SU-DHL-6 (cell line): ENCODE measurements around the gene LYL1.

Experiments used
- H2AFZ ChIP-seq: fragments of 200-600 bp; sonication (generic); 2 replicates; pipeline ENCODE4 v1.6.1; 2014; ENCODE audit warnings: low read depth, mild to moderate bottlenecking, moderate library complexity, mixed read lengths, antibody characterized with exemption, low read length; ENCODE audit not compliant: severe bottlenecking
- H3F3A ChIP-seq: fragments of 200-600 bp; shearing (Covaris generic); 2 replicates; pipeline ENCODE4 v1.6.0; 2016; ENCODE audit warnings: antibody characterized with exemption, mild to moderate bottlenecking; ENCODE audit not compliant: insufficient read depth
- H3K27ac ChIP-seq: fragments of 200-600 bp; sonication (generic); 2 replicates; pipeline ENCODE4 v1.5.1; 2016; ENCODE audit warnings: low read depth, mild to moderate bottlenecking, low read length, moderate library complexity, mixed read lengths
- H3K27me3 ChIP-seq: fragments of 200-600 bp; sonication (generic), shearing (Covaris generic); 2 replicates; pipeline ENCODE4 v1.6.0; 2014; ENCODE audit warnings: mild to moderate bottlenecking, low read length
- H3K36me3 ChIP-seq: fragments of 200-600 bp; sonication (generic); 2 replicates; pipeline ENCODE4 v1.6.1; 2014; ENCODE audit warnings: mild to moderate bottlenecking, low read length, mixed read lengths
- H3K4me2 ChIP-seq: fragments of 300-600, 200-600 bp; shearing (Covaris generic), sonication (generic); 2 replicates; pipeline ENCODE4 v1.6.0; 2014; ENCODE audit warnings: low read length, low read depth, mild to moderate bottlenecking; ENCODE audit not compliant: poor library complexity, severe bottlenecking
- H3K4me3 ChIP-seq: fragments of 200-600 bp; sonication (generic); 2 replicates; pipeline ENCODE4 v1.5.1; 2014; ENCODE audit warnings: antibody characterized with exemption, low read length, mild to moderate bottlenecking, mixed read lengths; ENCODE audit not compliant: insufficient read depth, poor library complexity, severe bottlenecking
- H3K79me2 ChIP-seq: fragments of 200-600 bp; sonication (generic); 2 replicates; pipeline ENCODE4 v1.6.1; 2014; ENCODE audit warnings: mild to moderate bottlenecking, low read length, moderate library complexity; ENCODE audit not compliant: insufficient read depth
- H3K9ac ChIP-seq: fragments of 200-600 bp; sonication (generic); 2 replicates; pipeline ENCODE4 v1.7.0; 2014; ENCODE audit warnings: mild to moderate bottlenecking, low read length
- H3K9me2 ChIP-seq: fragments of 200-600 bp; sonication (generic); replicated peaks from 2 replicates; pipeline ENCODE4 v1.6.1; 2014; ENCODE audit warnings: low read length; ENCODE audit not compliant: insufficient read depth
- H3K9me3 ChIP-seq: fragments of 200-600 bp; sonication (generic); 2 replicates; pipeline ENCODE4 v1.6.1; 2014; ENCODE audit warnings: low read length, mixed read lengths; ENCODE audit not compliant: insufficient read depth
- H4K20me1 ChIP-seq: fragments of 200-600 bp; sonication (generic); 2 replicates; pipeline ENCODE4 v1.6.1; 2014; ENCODE audit warnings: low read depth, mild to moderate bottlenecking, antibody characterized with exemption, low read length, moderate library complexity, mixed read lengths
- CTCF ChIP-seq: fragments of 200-600 bp; sonication (generic); IDR thresholded peaks from one replicate; pipeline ENCODE4 v1.5.1; 2017; ENCODE audit warnings: antibody characterized with exemption, mild to moderate bottlenecking, low read length, moderate library complexity; ENCODE audit not compliant: insufficient read depth, poor library complexity, severe bottlenecking
- EZH2phosphoT487 ChIP-seq: fragments of 200-600 bp; sonication (generic), shearing (Covaris generic); conservative IDR thresholded peaks from 2 replicates; pipeline ENCODE4 v1.6.1; 2018; ENCODE audit warnings: mild to moderate bottlenecking, antibody characterized with exemption, low read length, moderate library complexity, mixed read lengths

Gene LYL1

GRCh38 chr19:13090511-13091231 lies 12.0 kb downstream of the LYL1 start:
- no peak overlapping the region for H3K27ac ChIP-seq
- H2AFZ ChIP-seq, result no peak overlapping the region
- no peaks in the 10 kb centered on the region for H3K36me3 ChIP-seq
- no peaks in the 10 kb centered on the region for H3F3A ChIP-seq
- no peaks in the 10 kb centered on the region for H3K79me2 ChIP-seq
- no peaks in the 10 kb centered on the region for H3K9me3 ChIP-seq
- no peaks in the 10 kb centered on the region for H4K20me1 ChIP-seq
- TF ChIP-seq CTCF, result no peak
- no peak for TF ChIP-seq EZH2phosphoT487
- H3K4me3 ChIP-seq, result no peak overlapping the region
- H3K9me2 ChIP-seq, result no peaks in the 10 kb centered on the region
- H3K27me3 ChIP-seq, result no peaks in the 10 kb centered on the region
- no peak overlapping the region for H3K4me2 ChIP-seq
- no peak overlapping the region for H3K9ac ChIP-seq

GRCh38 chr19:13089857-13090507 lies 12.7 kb downstream of the LYL1 start:
- no peaks in the 10 kb centered on the region for H3K9me3 ChIP-seq
- H3K9me2 ChIP-seq, result no peaks in the 10 kb centered on the region
- no peaks in the 10 kb centered on the region for H4K20me1 ChIP-seq
- no peaks in the 10 kb centered on the region for H3K36me3 ChIP-seq
- no peak overlapping the region for H2AFZ ChIP-seq
- no peak for TF ChIP-seq CTCF
- TF ChIP-seq EZH2phosphoT487, result no peak
- no peak overlapping the region for H3K4me3 ChIP-seq
- H3K79me2 ChIP-seq, result no peaks in the 10 kb centered on the region
- H3K27me3 ChIP-seq, result no peaks in the 10 kb centered on the region
- no peaks in the 10 kb centered on the region for H3F3A ChIP-seq
- no peak overlapping the region for H3K9ac ChIP-seq
- H3K4me2 ChIP-seq, result no peak overlapping the region
- no peak overlapping the region for H3K27ac ChIP-seq

GRCh38 chr19:13089139-13089856 lies 13.4 kb downstream of the LYL1 start:
- Histone ChIP-seq H3K4me3 (no peak overlapping the region), H3K9me2 (no peaks in the 10 kb centered on the region), H3K79me2 (no peaks in the 10 kb centered on the region), H2AFZ (no peak overlapping the region), H3K36me3 (no peaks in the 10 kb centered on the region), H3K4me2 (no peak overlapping the region), H3K9ac (no peak overlapping the region), H3K27me3 (no peaks in the 10 kb centered on the region), H3F3A (no peaks in the 10 kb centered on the region), H3K27ac (no peak overlapping the region), H3K9me3 (no peaks in the 10 kb centered on the region), H4K20me1 (no peaks in the 10 kb centered on the region)
- TF ChIP-seq EZH2phosphoT487, result no peak
- no peak for TF ChIP-seq CTCF
